Endothelial cell of umbilical vein (primary cell): ENCODE data around the gene KRTAP2-3. TPM values are rescaled to one million over a fixed set of nuclear protein-coding genes. Genes with fewer than 3 reads are reported as not detected.

ENCODE experiments used
- BruUV-seq: library from RNA; stranded (reverse); fragments of 400-500 nt; replicated peaks from 2 replicates; lab custom pipeline; 2021; lab: Mats Ljungman, UMichigan
- CTCF ChIA-PET: fragments of 300-600, 350-600 bp; sonication (Branson Sonifier 250); formaldehyde crosslinking; loops from one replicate; lab custom pipeline; 2021; ENCODE audit warnings: antibody characterized with exemption, inconsistent platforms; lab: Charles Lee
- POLR2A ChIA-PET: fragments of 300-600, 350-600 bp; sonication (Branson Sonifier 250); formaldehyde crosslinking; loops from one replicate; lab custom pipeline; 2021; ENCODE audit warnings: antibody characterized with exemption, inconsistent platforms; lab: Charles Lee
- DNase-seq: peaks from one replicate; pipeline ENCODE4 v3.0.0-alpha.2; 2011; ENCODE audit warnings: low read depth, low spot score
- FAIRE-seq: peaks from 2 replicates; lab custom pipeline; 2011; peaks lifted over from hg19 to GRCh38; lab: Jason Lieb, UNC
- H2AFZ ChIP-seq: 2 replicates; pipeline ENCODE4 v1.6.0; 2012; ENCODE audit warnings: low read depth, low read length, control low read depth, inconsistent platforms
- H3K27ac ChIP-seq: 2 replicates; pipeline ENCODE4 v1.5.1; 2011; ENCODE audit warnings: low read depth, mild to moderate bottlenecking, control low read depth, low read length, moderate library complexity; ENCODE audit not compliant: insufficient read depth
- H3K27me3 ChIP-seq, 2 experiments: 2 replicates each; pipeline versions ENCODE4 v1.6.0 to v1.6.1; 2011; ENCODE audit warnings: low read length in 2 of 2, mixed read lengths in 1 of 2; ENCODE audit not compliant: control insufficient read depth in 2 of 2, insufficient read depth in 2 of 2
- H3K36me3 ChIP-seq, 2 experiments: 2 replicates in 1 of 2; 3 replicates in 1 of 2; pipeline ENCODE4 v1.5.1; 2011; ENCODE audit warnings: low read length in 2 of 2, mild to moderate bottlenecking in 1 of 2, moderate library complexity in 1 of 2; ENCODE audit not compliant: control insufficient read depth in 2 of 2, insufficient read depth in 2 of 2; ENCODE audit errors: extremely low read depth in 1 of 2
- H3K4me1 ChIP-seq: 3 replicates; pipeline ENCODE4 v1.5.1; 2011; ENCODE audit warnings: mild to moderate bottlenecking, low read length; ENCODE audit not compliant: control insufficient read depth, insufficient read depth; ENCODE audit errors: extremely low read depth
- H3K4me2 ChIP-seq: 2 replicates; pipeline ENCODE4 v1.6.1; 2011; ENCODE audit warnings: low read length, control low read depth, mixed read lengths; ENCODE audit not compliant: insufficient read depth
- H3K4me3 ChIP-seq, 3 experiments: fragments of 200-600 bp in 1 of 3; sonication (generic), shearing (Covaris generic) in 1 of 3; replicated peaks in 1 of 3; 2 replicates each; pipeline ENCODE4 v1.5.1; 2011 to 2016; ENCODE audit warnings: control low read depth in 3 of 3, low read length in 3 of 3, mild to moderate bottlenecking in 2 of 3, inconsistent platforms in 1 of 3, low read depth in 1 of 3, moderate library complexity in 1 of 3; ENCODE audit not compliant: insufficient read depth in 1 of 3
- H3K79me2 ChIP-seq: 2 replicates; pipeline ENCODE4 v1.6.0; 2012; ENCODE audit warnings: low read length, inconsistent platforms; ENCODE audit not compliant: control insufficient read depth, insufficient read depth
- H3K9ac ChIP-seq: replicated peaks from 2 replicates; pipeline ENCODE3; 2011; ENCODE audit warnings: low read length, control low read depth; ENCODE audit not compliant: insufficient read depth; ENCODE audit errors: extremely low read depth
- H3K9me1 ChIP-seq: replicated peaks from 3 replicates; pipeline ENCODE4 v1.6.0; 2011; ENCODE audit warnings: mild to moderate bottlenecking, low read length; ENCODE audit not compliant: control insufficient read depth, insufficient read depth; ENCODE audit errors: extremely low read depth
- H3K9me3 ChIP-seq: replicated peaks from 2 replicates; pipeline ENCODE4 v1.5.1; 2012; ENCODE audit warnings: low read length, inconsistent platforms; ENCODE audit not compliant: control insufficient read depth, insufficient read depth
- H4K20me1 ChIP-seq: replicated peaks from 2 replicates; pipeline ENCODE3; 2011; ENCODE audit warnings: mild to moderate bottlenecking, low read length; ENCODE audit not compliant: control insufficient read depth, insufficient read depth; ENCODE audit errors: extremely low read depth
- EZH2 ChIP-seq: IDR thresholded peaks from 2 replicates; pipeline ENCODE4 v1.6.1; 2012; ENCODE audit warnings: borderline replicate concordance, low read depth, mild to moderate bottlenecking, moderate library complexity, low read length, inconsistent platforms; ENCODE audit not compliant: severe bottlenecking
- FOS ChIP-seq: IDR thresholded peaks from 2 replicates; pipeline ENCODE4 v1.6.1; 2011; ENCODE audit warnings: mild to moderate bottlenecking, low read length, moderate library complexity, borderline replicate concordance; ENCODE audit not compliant: insufficient read depth
- GATA2 ChIP-seq: IDR thresholded peaks from 2 replicates; pipeline ENCODE4 v1.7.0; 2011; ENCODE audit warnings: low read depth, mild to moderate bottlenecking, moderate library complexity, mixed read lengths, low read length; ENCODE audit not compliant: insufficient read length, insufficient read depth
- JUN ChIP-seq: IDR thresholded peaks from 2 replicates; pipeline ENCODE4 v1.6.1; 2011; ENCODE audit warnings: borderline replicate concordance, low read depth; ENCODE audit not compliant: insufficient read length, insufficient read depth
- MYC ChIP-seq: IDR thresholded peaks from one replicate; pipeline ENCODE4 v1.6.1; 2011; ENCODE audit warnings: mild to moderate bottlenecking, low read depth, low read length
- POLR2A ChIP-seq: IDR thresholded peaks from 2 replicates; pipeline ENCODE4 v1.6.1; 2012; ENCODE audit warnings: low read depth, mild to moderate bottlenecking, control low read depth, low read length
- POLR2AphosphoS5 ChIP-seq: IDR thresholded peaks from 2 replicates; pipeline ENCODE4 v1.6.1; 2012; ENCODE audit warnings: low read depth, mild to moderate bottlenecking, control low read depth, low read length, moderate library complexity; ENCODE audit not compliant: insufficient read depth
- dilution Hi-C: fragments of 300-500 bp; cut with MboI; formaldehyde crosslinking; loops from one replicate; pipeline ENCODE4 v1.15.0; 2019; ENCODE audit warnings: low sequenced_read_pairs; ENCODE audit not compliant: extremely low pct_ligation_motif_present
- intact Hi-C: fragments of 100-400 bp; cut with micrococcal nuclease; formaldehyde crosslinking; loops from one replicate; pipeline ENCODE4 v1.10.0; 2022
- polyA plus RNA-seq, 4 experiments: library from polyadenylated mRNA; depleted of rRNA in 3 of 4; stranded (reverse) in 3 of 4; unstranded in 1 of 4; fragments of >200 nt; gene quantifications; 2 replicates each; pipeline versions ENCODE4 v1.2.1 to v1.2.3, GENCODE V29; 2011 to 2012; ENCODE audit warnings: missing spikeins in 1 of 4
- total RNA-seq: library from RNA; stranded (reverse); gene quantifications from 2 replicates; pipeline ENCODE4 v1.2.3, GENCODE V29; 2021
- TF ChIP-seq, protein P1 (sequence below), 2 donors: IDR thresholded peaks; 1 replicate in 1 of 2; 2 replicates in 1 of 2; pipeline ENCODE4 v1.5.1; 2011; ENCODE audit warnings: low read length in 2 of 2, mild to moderate bottlenecking in 2 of 2, moderate library complexity in 2 of 2, control low read depth in 1 of 2, inconsistent platforms in 1 of 2, low read depth in 1 of 2; ENCODE audit not compliant: insufficient read depth in 1 of 2; ENCODE audit errors: extremely low read depth in 1 of 2
- TF ChIP-seq, protein P2 (sequence below): IDR thresholded peaks from 2 replicates; pipeline ENCODE4 v1.6.1; 2011; ENCODE audit not compliant: insufficient read depth, insufficient read length

Gene KRTAP2-3
- total and polyA plus RNA-seq, 2 donors (not counting 3 experiments of a cell fraction or from before 2014, with no cell fraction given) = not detected

DNA sequence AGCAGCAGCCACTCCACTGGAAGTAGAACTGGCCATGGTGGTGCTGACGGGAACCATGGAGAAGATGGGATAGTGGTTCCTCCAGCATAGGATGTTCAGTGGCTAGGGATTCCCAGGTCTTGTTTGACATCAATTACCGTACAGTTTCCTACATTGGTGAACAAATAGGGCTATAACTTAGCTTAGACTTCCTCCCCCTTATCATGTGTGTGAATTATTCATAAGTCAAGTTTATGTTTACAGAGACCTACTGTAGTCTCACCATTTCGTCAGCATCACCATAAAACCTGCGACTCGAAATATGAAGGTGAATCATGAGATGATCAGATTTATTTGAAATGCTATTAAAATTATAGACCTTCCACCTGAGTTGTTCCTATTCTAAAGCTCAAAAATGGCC, 1.2 kb downstream of the KRTAP2-3 start:
- FAIRE-seq = no peak
- ChIA-PET POLR2A (no interaction called here), CTCF (interaction anchor here (1.1 kb wide), 1 partner anchor 49 kb away, joined by 3 read pairs; no protein-coding TSS in a partner anchor)
- Histone ChIP-seq H3K4me3 (no peak overlapping the region), H3K4me1 (no peaks in the 10 kb centered on the region), H3K9me3 (no peaks in the 10 kb centered on the region), H3K27ac (no peak overlapping the region), H4K20me1 (no peaks in the 10 kb centered on the region), H3K9me1 (no peaks in the 10 kb centered on the region), H3K4me2 (no peak overlapping the region), H3K79me2 (no peaks in the 10 kb centered on the region), H3K36me3 (no peaks in the 10 kb centered on the region), H3K27me3 (peaks cover 6 to 12% of the 10 kb centered on the region in 2 experiments), H3K9ac (no peak overlapping the region), H2AFZ (no peak overlapping the region)
- DNase-seq = no peak
- dilution Hi-C loops (no loop called here), intact Hi-C loops (no loop called here)
- no TSS peak for BruUV-seq
- TF ChIP-seq, protein P1, sequence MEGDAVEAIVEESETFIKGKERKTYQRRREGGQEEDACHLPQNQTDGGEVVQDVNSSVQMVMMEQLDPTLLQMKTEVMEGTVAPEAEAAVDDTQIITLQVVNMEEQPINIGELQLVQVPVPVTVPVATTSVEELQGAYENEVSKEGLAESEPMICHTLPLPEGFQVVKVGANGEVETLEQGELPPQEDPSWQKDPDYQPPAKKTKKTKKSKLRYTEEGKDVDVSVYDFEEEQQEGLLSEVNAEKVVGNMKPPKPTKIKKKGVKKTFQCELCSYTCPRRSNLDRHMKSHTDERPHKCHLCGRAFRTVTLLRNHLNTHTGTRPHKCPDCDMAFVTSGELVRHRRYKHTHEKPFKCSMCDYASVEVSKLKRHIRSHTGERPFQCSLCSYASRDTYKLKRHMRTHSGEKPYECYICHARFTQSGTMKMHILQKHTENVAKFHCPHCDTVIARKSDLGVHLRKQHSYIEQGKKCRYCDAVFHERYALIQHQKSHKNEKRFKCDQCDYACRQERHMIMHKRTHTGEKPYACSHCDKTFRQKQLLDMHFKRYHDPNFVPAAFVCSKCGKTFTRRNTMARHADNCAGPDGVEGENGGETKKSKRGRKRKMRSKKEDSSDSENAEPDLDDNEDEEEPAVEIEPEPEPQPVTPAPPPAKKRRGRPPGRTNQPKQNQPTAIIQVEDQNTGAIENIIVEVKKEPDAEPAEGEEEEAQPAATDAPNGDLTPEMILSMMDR (IDR thresholded peaks at IDR 0.05; ENCODE audit: extremely low read depth in 1 of 2, insufficient read depth in 1 of 2, low read depth in 1 of 2, low read length in 2 of 2) = no peak
- no peak for TF ChIP-seq POLR2A
- no peak for TF ChIP-seq EZH2
- no peak for TF ChIP-seq FOS
- TF ChIP-seq, protein P2, sequence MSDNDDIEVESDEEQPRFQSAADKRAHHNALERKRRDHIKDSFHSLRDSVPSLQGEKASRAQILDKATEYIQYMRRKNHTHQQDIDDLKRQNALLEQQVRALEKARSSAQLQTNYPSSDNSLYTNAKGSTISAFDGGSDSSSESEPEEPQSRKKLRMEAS = no peak
- no peak for TF ChIP-seq JUN
- TF ChIP-seq GATA2 = no peak
- TF ChIP-seq POLR2AphosphoS5 = no peak
- TF ChIP-seq MYC = no peak
